Measurements from ENCODE around the gene TTC8. TPM values are rescaled to one million over a fixed set of nuclear protein-coding genes. Genes with fewer than 3 reads are reported as not detected.

Gene TTC8
- total and polyA plus RNA-seq, 2 donors (not counting 3 experiments of a cell fraction or from before 2014, with no cell fraction given) = 11.9 to 16.3 TPM

GRCh38 chr14:88804035-88804434 lies 20.4 kb upstream of the TTC8 start:
- Histone ChIP-seq H3K9me3 (replicated peaks; ENCODE audit: control insufficient read depth, insufficient read depth, low read length) (no peaks in the 10 kb centered on the region), H3K4me1 (ENCODE audit: control insufficient read depth, extremely low read depth, insufficient read depth, low read length) (no peaks in the 10 kb centered on the region), H3K4me2 (ENCODE audit: insufficient read depth, low read length) (no peak overlapping the region), H3K4me3 (replicated peaks in 1 of 3; ENCODE audit: insufficient read depth in 1 of 3, low read depth in 1 of 3, low read length in 3 of 3) (no peak overlapping the region), H3K36me3 (ENCODE audit: control insufficient read depth in 2 of 2, extremely low read depth in 1 of 2, insufficient read depth in 2 of 2, low read length in 2 of 2) (no peaks in the 10 kb centered on the region), H3K79me2 (ENCODE audit: control insufficient read depth, insufficient read depth, low read length) (no peaks in the 10 kb centered on the region), H3K27me3 (ENCODE audit: control insufficient read depth in 2 of 2, insufficient read depth in 2 of 2, low read length in 2 of 2) (no peaks in the 10 kb centered on the region), H4K20me1 (replicated peaks; ENCODE audit: control insufficient read depth, extremely low read depth, insufficient read depth, low read length) (no peaks in the 10 kb centered on the region), H3K9ac (replicated peaks; ENCODE audit: extremely low read depth, insufficient read depth, low read length) (no peak overlapping the region), H3K9me1 (replicated peaks; ENCODE audit: control insufficient read depth, extremely low read depth, insufficient read depth, low read length) (no peaks in the 10 kb centered on the region), H3K27ac (ENCODE audit: insufficient read depth, low read depth, low read length) (no peak overlapping the region), H2AFZ (ENCODE audit: low read depth, low read length) (no peak overlapping the region)
- ChIA-PET POLR2A (no interaction called here), CTCF (no interaction called here)
- BruUV-seq (replicated peaks) = no TSS peak
- dilution Hi-C loops (cut with MboI; ENCODE audit: extremely low pct_ligation_motif_present, low sequenced_read_pairs) = no loop called here
- FAIRE-seq (peak; percentile 26), DNase-seq (ENCODE audit: low read depth, low spot score) (peak; percentile 15)
- intact Hi-C loops (cut with micrococcal nuclease) = no loop called here
- TF ChIP-seq FOS (IDR thresholded peaks at IDR 0.05; ENCODE audit: borderline replicate concordance, insufficient read depth, low read length) (no peak), MYC (IDR thresholded peaks at IDR 0.05; ENCODE audit: low read depth, low read length) (no peak), JUN (IDR thresholded peaks at IDR 0.05; ENCODE audit: borderline replicate concordance, insufficient read depth, insufficient read length, low read depth) (no peak), POLR2AphosphoS5 (IDR thresholded peaks at IDR 0.05; ENCODE audit: insufficient read depth, low read depth, low read length) (no peak), MAX (IDR thresholded peaks at IDR 0.05; ENCODE audit: insufficient read depth, insufficient read length) (no peak), CTCF (IDR thresholded peaks at IDR 0.05; ENCODE audit: extremely low read depth in 1 of 2, insufficient read depth in 1 of 2, low read depth in 1 of 2, low read length in 2 of 2) (no peak), POLR2A (IDR thresholded peaks at IDR 0.05; ENCODE audit: low read depth, low read length) (no peak), GATA2 (IDR thresholded peaks at IDR 0.05; ENCODE audit: insufficient read depth, insufficient read length, low read depth, low read length) (no peak), EZH2 (IDR thresholded peaks at IDR 0.05; ENCODE audit: borderline replicate concordance, low read depth, low read length, severe bottlenecking) (no peak)
